DMS79 treated with DMSO at 0.1 percent for 48 hours (cell line): ENCODE results near the gene HPF1.
"Not testable (repeated sequence)": the region's sequence is repeated elsewhere in the genome, so short reads cannot be mapped to it uniquely, and the experiment has no call there.

Experiments
- DNase-seq: peaks from one replicate; lab custom pipeline; 2025; lab: John Stamatoyannopoulos, UW

Gene HPF1

GRCh38 chr4:169738604-169739003, 19.1 kb downstream of the HPF1 start:
- DNase-seq: not testable (repeated sequence)

DNA sequence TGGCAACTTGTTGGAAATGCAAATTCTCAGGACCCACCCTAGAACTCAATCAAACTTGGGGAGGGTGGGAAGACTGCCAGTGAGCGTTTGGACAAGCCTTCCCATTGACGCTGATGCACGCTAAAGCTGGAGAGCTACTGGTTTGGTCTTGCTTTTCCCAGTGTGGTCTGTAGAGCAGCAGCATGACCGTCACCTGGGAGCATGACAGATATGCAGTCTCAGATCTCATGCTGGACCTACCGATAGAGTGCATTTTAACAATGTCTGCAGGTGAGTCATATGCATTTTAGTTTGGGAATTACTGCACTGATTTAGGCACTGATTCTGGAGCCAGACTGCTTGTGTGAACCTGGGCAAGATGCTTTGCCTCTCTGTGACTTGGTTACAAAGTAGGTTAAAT, 27.2 kb downstream of the HPF1 start:
- no peak for DNase-seq

DNA sequence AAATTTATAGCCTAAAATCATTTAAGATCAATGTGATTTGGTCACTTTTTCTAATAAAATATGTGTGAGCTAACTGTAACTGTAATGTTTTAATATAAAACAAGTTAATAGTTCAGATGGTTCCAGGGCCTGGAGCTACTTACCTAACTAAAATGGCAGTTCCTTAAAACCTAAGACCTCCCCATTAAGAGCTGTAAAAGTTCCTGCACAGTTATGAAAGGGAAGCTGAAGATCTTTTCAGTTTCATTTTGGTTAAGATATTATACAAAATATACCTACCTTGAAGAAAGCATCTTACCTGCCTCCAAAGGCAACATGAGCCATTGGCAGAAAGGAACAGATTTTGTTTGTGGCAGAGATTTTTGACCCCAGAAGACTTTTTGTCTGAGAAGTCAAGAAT, 30.1 kb downstream of the HPF1 start:
- no peak for DNase-seq

DNA sequence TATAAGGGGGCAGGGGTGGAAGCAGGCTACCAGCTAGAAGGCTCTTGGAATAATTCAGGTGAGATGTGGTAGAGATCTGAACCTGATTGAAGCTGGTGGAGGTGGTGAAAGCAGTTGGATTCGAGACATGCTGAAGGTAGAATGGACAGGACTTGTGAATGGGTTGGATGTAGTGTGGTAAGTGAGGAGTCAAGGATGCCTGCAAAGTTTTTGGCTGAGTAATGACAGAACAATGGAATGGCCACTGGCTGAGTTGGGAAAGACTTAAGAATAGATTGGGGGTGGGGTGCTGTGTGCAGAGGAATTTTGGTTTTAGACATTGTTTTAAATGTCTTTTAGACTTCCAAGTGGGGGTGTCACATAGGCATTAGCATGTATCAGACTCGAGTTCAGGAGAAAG, 33.5 kb downstream of the HPF1 start:
- no peak for DNase-seq

GRCh38 chr4:169723207-169723965, 34.4 kb downstream of the HPF1 start:
- DNase-seq: no peak

GRCh38 chr4:169720529-169720928, 37.2 kb downstream of the HPF1 start:
- DNase-seq: no peak

DNA sequence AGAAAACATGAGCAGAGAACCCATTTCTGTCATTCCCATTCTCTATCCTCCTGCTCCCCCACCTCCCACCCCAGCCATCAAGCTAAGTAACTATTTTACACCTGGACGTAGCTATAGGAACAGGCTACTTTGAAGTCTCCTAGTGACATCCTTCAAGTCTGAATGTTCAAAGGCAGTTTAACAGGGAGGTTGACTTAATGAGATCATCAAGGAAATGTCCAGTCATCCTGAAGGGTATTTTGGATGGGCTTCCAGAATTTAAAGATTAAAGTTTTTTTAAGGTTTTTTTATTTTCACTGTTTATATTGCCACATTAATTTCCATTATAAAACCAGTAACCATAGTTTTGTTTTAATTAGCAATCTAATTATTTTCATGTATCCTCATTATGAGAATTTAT, 41.1 kb downstream of the HPF1 start:
- DNase-seq: no peak

DNA sequence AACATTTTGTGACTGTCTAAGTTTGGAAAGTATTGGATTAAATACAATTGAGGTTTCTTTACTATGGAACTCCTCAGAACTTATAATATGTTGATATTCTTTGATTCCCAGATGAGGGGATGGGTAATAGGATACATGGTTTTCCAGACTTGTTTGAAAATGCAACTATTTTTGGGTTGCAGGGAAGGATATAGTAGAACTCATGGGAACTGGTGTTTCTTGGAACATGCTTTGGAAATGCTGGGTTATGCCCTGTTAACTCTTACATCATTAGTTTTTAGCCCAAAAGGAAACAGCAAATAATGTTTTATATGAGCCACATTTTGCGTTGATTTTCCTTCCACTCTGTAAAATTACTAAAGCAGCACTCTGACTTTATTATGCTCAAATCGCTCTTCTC, 41.9 kb downstream of the HPF1 start:
- no peak for DNase-seq

- DNase-seq: no peak
Measured at GRCh38 chr4:169707958-169708643, 49.6 kb downstream of the HPF1 start.

- no peak for DNase-seq
Measured at GRCh38 chr4:169698331-169698730, 59.4 kb downstream of the HPF1 start.

GRCh38 chr4:169690787-169691186, 67.0 kb downstream of the HPF1 start:
- no peak for DNase-seq

DNA sequence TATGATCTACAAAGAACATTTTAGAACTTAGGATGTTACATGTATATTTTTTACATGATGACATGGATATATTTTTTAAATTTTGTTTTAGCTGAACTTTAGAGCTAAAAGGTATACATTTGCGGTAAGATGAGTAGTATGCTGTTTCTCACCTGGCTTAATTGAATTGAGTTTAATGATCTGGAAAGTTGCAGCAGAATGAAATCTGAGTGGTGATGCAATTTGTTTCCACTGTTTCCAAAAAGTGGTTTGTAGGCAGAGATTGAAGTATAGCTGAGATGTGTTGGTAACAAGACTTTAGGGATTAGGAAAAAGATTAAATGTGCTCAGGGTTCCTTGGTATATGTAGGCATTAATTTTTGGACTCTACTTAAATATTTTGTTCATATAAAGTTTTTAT, 68.1 kb downstream of the HPF1 start:
- DNase-seq: no peak

GRCh38 chr4:169682372-169683047, 75.2 kb downstream of the HPF1 start:
- no peak for DNase-seq
